ENCODE measurements around the gene LRMDA. TPM values are rescaled to one million over a fixed set of nuclear protein-coding genes. Genes with fewer than 3 reads are reported as not detected.

Gene LRMDA
- total RNA-seq, 1 donor from 2014 or later, result 2.1 TPM

- Mint-ChIP-seq H3K36me3 (ENCODE audit: unreplicated experiment) (no peaks in the 10 kb centered on the region), H3K4me1 (ENCODE audit: low read depth, unreplicated experiment) (peaks cover 15% of the 10 kb centered on the region), H3K27ac (ENCODE audit: unreplicated experiment) (no peak overlapping the region)
Measured at GRCh38 chr10:76172020-76172419, 740.6 kb downstream of the LRMDA start.

DNA sequence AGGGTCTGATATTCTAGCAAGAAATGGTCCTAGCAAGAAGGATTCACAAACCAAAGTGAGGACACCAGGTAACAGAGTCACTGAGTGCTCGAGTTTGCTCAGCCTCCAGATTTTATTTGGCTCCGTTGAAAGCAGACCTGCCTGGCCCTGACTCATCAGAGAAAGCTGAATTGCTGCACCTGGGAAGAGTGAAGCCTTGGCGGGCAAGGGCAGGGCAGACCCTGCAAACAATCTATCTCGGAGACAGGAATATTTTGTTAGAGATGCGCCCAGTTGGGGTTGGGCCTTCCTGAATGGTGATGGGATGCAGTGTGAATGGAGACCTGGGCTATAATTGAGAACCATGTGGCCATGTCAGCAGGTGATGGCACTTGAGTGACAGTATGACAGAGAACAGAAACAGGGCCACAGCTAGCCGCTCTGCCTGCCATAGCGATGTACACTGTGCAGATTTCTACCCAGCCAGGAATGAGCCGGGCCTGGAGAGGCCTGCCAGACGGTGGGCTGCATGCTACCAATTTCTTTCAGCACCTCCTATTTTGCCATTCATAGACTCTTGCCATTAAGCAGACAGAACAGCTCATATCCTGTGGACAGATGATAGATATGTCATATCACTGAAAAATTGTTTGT lies 744.2 kb downstream of the LRMDA start:
- Mint-ChIP-seq H3K27ac (ENCODE audit: unreplicated experiment) (no peak overlapping the region), H3K36me3 (ENCODE audit: unreplicated experiment) (no peaks in the 10 kb centered on the region)
- TF ChIP-seq, protein P1, sequence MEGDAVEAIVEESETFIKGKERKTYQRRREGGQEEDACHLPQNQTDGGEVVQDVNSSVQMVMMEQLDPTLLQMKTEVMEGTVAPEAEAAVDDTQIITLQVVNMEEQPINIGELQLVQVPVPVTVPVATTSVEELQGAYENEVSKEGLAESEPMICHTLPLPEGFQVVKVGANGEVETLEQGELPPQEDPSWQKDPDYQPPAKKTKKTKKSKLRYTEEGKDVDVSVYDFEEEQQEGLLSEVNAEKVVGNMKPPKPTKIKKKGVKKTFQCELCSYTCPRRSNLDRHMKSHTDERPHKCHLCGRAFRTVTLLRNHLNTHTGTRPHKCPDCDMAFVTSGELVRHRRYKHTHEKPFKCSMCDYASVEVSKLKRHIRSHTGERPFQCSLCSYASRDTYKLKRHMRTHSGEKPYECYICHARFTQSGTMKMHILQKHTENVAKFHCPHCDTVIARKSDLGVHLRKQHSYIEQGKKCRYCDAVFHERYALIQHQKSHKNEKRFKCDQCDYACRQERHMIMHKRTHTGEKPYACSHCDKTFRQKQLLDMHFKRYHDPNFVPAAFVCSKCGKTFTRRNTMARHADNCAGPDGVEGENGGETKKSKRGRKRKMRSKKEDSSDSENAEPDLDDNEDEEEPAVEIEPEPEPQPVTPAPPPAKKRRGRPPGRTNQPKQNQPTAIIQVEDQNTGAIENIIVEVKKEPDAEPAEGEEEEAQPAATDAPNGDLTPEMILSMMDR (IDR thresholded peaks at IDR 0.05; ENCODE audit: partially characterized antibody, unreplicated experiment), result no peak

More at GRCh38 chr10:76172020-76172419, 740.6 kb downstream of the LRMDA start:
- Mint-ChIP-seq H3K27me3 (ENCODE audit: unreplicated experiment) (peaks cover 8% of the 10 kb centered on the region), H3K9me3 (ENCODE audit: unreplicated experiment) (peaks cover 6% of the 10 kb centered on the region), H3K4me3 (ENCODE audit: unreplicated experiment) (no peak overlapping the region)
- no peak for DNase-seq
- TF ChIP-seq, protein P1 (IDR thresholded peaks at IDR 0.05; ENCODE audit: partially characterized antibody, unreplicated experiment), result no peak

DNA sequence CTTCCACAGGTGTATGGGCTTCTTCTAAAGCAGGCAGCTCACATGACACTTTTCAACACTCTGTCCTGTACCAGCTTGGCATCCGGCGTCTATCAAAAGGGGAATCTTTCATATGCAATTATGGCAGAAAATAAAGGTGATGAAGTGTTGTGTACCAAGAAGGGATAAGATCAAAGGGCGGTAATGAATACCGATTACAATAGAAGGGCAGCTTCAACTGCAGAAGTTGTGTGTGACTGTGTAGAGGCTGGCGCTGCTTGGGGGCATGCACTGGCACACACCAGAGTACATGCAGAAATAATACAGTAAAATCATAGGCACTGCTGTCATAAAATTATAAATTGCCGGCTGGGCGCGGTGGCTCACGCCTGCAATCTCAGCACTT lies 744.7 kb downstream of the LRMDA start:
- Mint-ChIP-seq H3K9me3 (ENCODE audit: unreplicated experiment) (no peaks in the 10 kb centered on the region), H3K36me3 (ENCODE audit: unreplicated experiment) (no peaks in the 10 kb centered on the region), H3K4me3 (ENCODE audit: unreplicated experiment) (no peak overlapping the region), H3K27me3 (ENCODE audit: unreplicated experiment) (peaks cover 6% of the 10 kb centered on the region), H3K27ac (ENCODE audit: unreplicated experiment) (no peak overlapping the region), H3K4me1 (ENCODE audit: low read depth, unreplicated experiment) (peaks cover 5% of the 10 kb centered on the region)
- no peak for DNase-seq
- TF ChIP-seq, protein P1 (IDR thresholded peaks at IDR 0.05; ENCODE audit: partially characterized antibody, unreplicated experiment), result no peak

More for the DNA sequence above, 744.2 kb downstream of the LRMDA start:
- H3K27me3 Mint-ChIP-seq (ENCODE audit: unreplicated experiment), result peaks cover 6% of the 10 kb centered on the region
- no peak overlapping the region for H3K4me3 Mint-ChIP-seq (ENCODE audit: unreplicated experiment)
- no peak for DNase-seq
- H3K9me3 Mint-ChIP-seq (ENCODE audit: unreplicated experiment), result no peaks in the 10 kb centered on the region
- peaks cover 5% of the 10 kb centered on the region for H3K4me1 Mint-ChIP-seq (ENCODE audit: low read depth, unreplicated experiment)

GRCh38 chr10:76177936-76178335 lies 746.5 kb downstream of the LRMDA start:
- Mint-ChIP-seq H3K27ac (ENCODE audit: unreplicated experiment) (no peak overlapping the region), H3K4me1 (ENCODE audit: low read depth, unreplicated experiment) (peaks cover 5% of the 10 kb centered on the region), H3K9me3 (ENCODE audit: unreplicated experiment) (no peaks in the 10 kb centered on the region), H3K36me3 (ENCODE audit: unreplicated experiment) (no peaks in the 10 kb centered on the region), H3K4me3 (ENCODE audit: unreplicated experiment) (no peak overlapping the region), H3K27me3 (ENCODE audit: unreplicated experiment) (peaks cover 3% of the 10 kb centered on the region)
- DNase-seq, result no peak
- TF ChIP-seq, protein P1 (IDR thresholded peaks at IDR 0.05; ENCODE audit: partially characterized antibody, unreplicated experiment), result no peak

GRCh38 chr10:76178532-76179292 lies 747.3 kb downstream of the LRMDA start:
- Mint-ChIP-seq H3K27ac (ENCODE audit: unreplicated experiment) (no peak overlapping the region), H3K9me3 (ENCODE audit: unreplicated experiment) (no peaks in the 10 kb centered on the region), H3K4me3 (ENCODE audit: unreplicated experiment) (no peak overlapping the region), H3K4me1 (ENCODE audit: low read depth, unreplicated experiment) (peaks cover 5% of the 10 kb centered on the region), H3K36me3 (ENCODE audit: unreplicated experiment) (no peaks in the 10 kb centered on the region), H3K27me3 (ENCODE audit: unreplicated experiment) (peaks cover 2% of the 10 kb centered on the region)
- DNase-seq, result no peak
- TF ChIP-seq, protein P1 (IDR thresholded peaks at IDR 0.05; ENCODE audit: partially characterized antibody, unreplicated experiment), result no peak
